Breast epithelium (tissue), 4 donors: Measurements from ENCODE around the gene NLGN4X. TPM values are rescaled to one million over a fixed set of nuclear protein-coding genes. Genes with fewer than 3 reads are reported as not detected.

Experiments
- DNase-seq, 2 donors: peaks; one replicate each; pipeline ENCODE4 v3.0.0-alpha.2; 2019; ENCODE audit warnings: low spot score in 2 of 2
- H3K27ac ChIP-seq, 2 donors: fragments of 200-600 bp; sonication (generic) in 1 of 2; one replicate each; pipeline ENCODE4 v1.5.1; 2016 to 2019; ENCODE audit warnings: mild to moderate bottlenecking in 1 of 2
- H3K27me3 ChIP-seq, 2 donors: fragments of 200-600 bp; sonication (generic) in 1 of 2; one replicate each; pipeline versions ENCODE4 v1.5.1 to v1.6.0; 2017 to 2019; ENCODE audit warnings: control low read depth in 1 of 2, mild to moderate bottlenecking in 1 of 2
- H3K36me3 ChIP-seq: fragments of 200-600 bp; one replicate; pipeline ENCODE4 v1.5.1; 2019
- H3K4me1 ChIP-seq, 2 donors: fragments of 200-600 bp; sonication (generic); one replicate each; pipeline ENCODE4 v1.5.1; 2016 to 2019; ENCODE audit warnings: control low read depth in 1 of 2
- H3K4me3 ChIP-seq, 3 donors: fragments of 200-600 bp; sonication (generic); 1 replicate in 2 of 3; 2 replicates in 1 of 3; pipeline ENCODE4 v1.5.1; 2016 to 2019; ENCODE audit warnings: mild to moderate bottlenecking in 3 of 3, moderate library complexity in 2 of 3
- H3K9me3 ChIP-seq, 2 donors: fragments of 200-600 bp; sonication (generic) in 1 of 2; one replicate each; pipeline ENCODE4 v1.5.1; 2016 to 2019; ENCODE audit warnings: control low read depth in 1 of 2
- CTCF ChIP-seq, 3 donors: fragments of 450-650 bp; IDR thresholded peaks; one replicate each; pipeline ENCODE4 v1.5.1; 2016 to 2017; ENCODE audit warnings: antibody characterized with exemption in 3 of 3, mild to moderate bottlenecking in 3 of 3, moderate library complexity in 3 of 3
- POLR2A ChIP-seq: fragments of 450-650 bp; IDR thresholded peaks from one replicate; pipeline ENCODE4 v1.6.1; 2016; ENCODE audit warnings: antibody characterized with exemption, mild to moderate bottlenecking, moderate library complexity
- POLR2AphosphoS5 ChIP-seq, 3 donors: sonication (generic); formaldehyde crosslinking; IDR thresholded peaks; one replicate each; pipeline ENCODE4 v1.6.1; 2017; ENCODE audit warnings: antibody characterized with exemption in 3 of 3
- intact Hi-C: fragments of 100-400 bp; cut with DNase I; formaldehyde crosslinking; loops from one replicate; pipeline ENCODE4 v1.15.1; 2023; ENCODE audit warnings: low total_unique reads
- total RNA-seq, 3 donors: library from RNA; depleted of rRNA; stranded (reverse); fragments of >200 nt; gene quantifications; one replicate each; pipeline ENCODE4 v1.1.0, GENCODE V29; 2016

Gene NLGN4X
- total RNA-seq, 3 donors from 2014 or later = 0.64 to 8.6 (median 2.0) TPM

GRCh38 chrX:5991393-5991792, 237.3 kb downstream of the NLGN4X start:
- Histone ChIP-seq H3K27ac (no peak overlapping the region), H3K4me1 (no peaks in the 10 kb centered on the region), H3K9me3 (no peaks in the 10 kb centered on the region), H3K27me3 (no peaks in the 10 kb centered on the region), H3K36me3 (no peaks in the 10 kb centered on the region), H3K4me3 (no peak overlapping the region)
- intact Hi-C loops = no loop called here
- DNase-seq = no peak
- TF ChIP-seq POLR2A = no peak
- TF ChIP-seq POLR2AphosphoS5 (IDR thresholded peaks at IDR 0.05) = no peak
- TF ChIP-seq CTCF (IDR thresholded peaks at IDR 0.05) = no peak

GRCh38 chrX:5979338-5979737, 249.3 kb downstream of the NLGN4X start:
- Histone ChIP-seq H3K27ac (no peak overlapping the region), H3K9me3 (no peaks in the 10 kb centered on the region), H3K4me3 (no peak overlapping the region), H3K27me3 (no peaks in the 10 kb centered on the region), H3K4me1 (no peaks in the 10 kb centered on the region), H3K36me3 (no peaks in the 10 kb centered on the region)
- no peak for TF ChIP-seq CTCF (IDR thresholded peaks at IDR 0.05)
- TF ChIP-seq POLR2AphosphoS5 (IDR thresholded peaks at IDR 0.05) = no peak
- no peak for TF ChIP-seq POLR2A
- no peak for DNase-seq
- intact Hi-C loops = no loop called here

- TF ChIP-seq CTCF (IDR thresholded peaks at IDR 0.05) (no peak), POLR2AphosphoS5 (IDR thresholded peaks at IDR 0.05) (no peak), POLR2A (no peak)
- intact Hi-C loops = no loop called here
- no peak for DNase-seq
- Histone ChIP-seq H3K4me3 (no peak overlapping the region), H3K36me3 (no peaks in the 10 kb centered on the region), H3K9me3 (no peaks in the 10 kb centered on the region), H3K27me3 (no peaks in the 10 kb centered on the region), H3K27ac (no peak overlapping the region), H3K4me1 (no peaks in the 10 kb centered on the region)
Measured at GRCh38 chrX:5976332-5976731, 252.3 kb downstream of the NLGN4X start.

DNA sequence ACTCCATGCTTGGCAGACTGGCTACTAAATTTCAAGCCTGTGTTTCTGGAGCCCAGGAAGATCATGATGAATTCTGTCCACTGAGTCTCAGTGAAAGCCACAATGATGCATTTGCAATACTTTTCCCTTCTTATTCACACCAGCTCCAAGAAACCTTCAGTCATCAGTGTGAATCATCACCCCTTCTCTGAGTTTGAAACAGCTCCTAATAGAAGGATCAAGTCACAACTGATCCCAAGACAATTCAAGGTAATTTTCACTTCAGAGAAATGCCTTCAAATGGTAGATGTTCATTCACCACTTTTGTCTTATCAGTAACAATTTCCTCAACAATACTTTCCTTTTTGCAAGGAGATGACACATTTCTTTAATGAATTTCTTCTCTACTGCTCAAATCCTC, 257.4 kb downstream of the NLGN4X start:
- DNase-seq = no peak
- H3K27ac ChIP-seq = no peak overlapping the region

DNA sequence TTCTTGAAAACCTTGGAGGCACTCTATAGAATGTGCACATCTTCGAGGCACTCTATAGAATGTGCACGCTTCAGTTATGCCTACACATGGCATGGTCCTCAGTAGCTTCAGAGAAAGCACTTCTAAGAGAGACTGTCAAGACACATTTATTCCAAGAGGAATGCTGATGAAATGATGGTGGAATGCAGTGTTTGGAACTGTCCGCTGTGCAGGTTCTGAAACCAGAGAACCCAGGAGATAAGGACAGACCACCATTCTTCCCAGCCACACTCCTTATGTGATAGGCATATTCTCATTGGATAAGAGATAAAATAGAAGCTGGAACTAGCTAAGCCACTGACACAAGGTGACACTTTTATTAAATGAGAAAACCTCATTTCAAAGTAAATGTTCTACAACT, 263.3 kb downstream of the NLGN4X start:
- Histone ChIP-seq H3K4me3 (no peak overlapping the region), H3K36me3 (no peaks in the 10 kb centered on the region), H3K4me1 (no peaks in the 10 kb centered on the region), H3K27ac (no peak overlapping the region), H3K9me3 (no peaks in the 10 kb centered on the region), H3K27me3 (no peaks in the 10 kb centered on the region)
- TF ChIP-seq POLR2A (no peak), POLR2AphosphoS5 (IDR thresholded peaks at IDR 0.05) (no peak), CTCF (IDR thresholded peaks at IDR 0.05) (no peak)
- intact Hi-C loops = no loop called here
- DNase-seq = no peak

More for the DNA sequence above, 257.4 kb downstream of the NLGN4X start:
- Histone ChIP-seq H3K9me3 (no peaks in the 10 kb centered on the region), H3K27me3 (no peaks in the 10 kb centered on the region), H3K4me3 (no peak overlapping the region), H3K36me3 (no peaks in the 10 kb centered on the region), H3K4me1 (no peaks in the 10 kb centered on the region)
- TF ChIP-seq CTCF (IDR thresholded peaks at IDR 0.05) = no peak
- no peak for TF ChIP-seq POLR2A
- TF ChIP-seq POLR2AphosphoS5 (IDR thresholded peaks at IDR 0.05) = no peak
- intact Hi-C loops = no loop called here
